Stimulated activated CD8-positive, alpha-beta memory T cell treated with anti-CD3 and anti-CD28 coated beads, Interleukin-12 subunit alpha, Interleukin-12 subunit beta, amount 100 ng/mL, for 24 hours (primary cell): ENCODE results near the gene SLC26A9.
"Not testable (repeated sequence)": the region's sequence is repeated elsewhere in the genome, so short reads cannot be mapped to it uniquely, and the experiment has no call there.

Experiments used
- DNase-seq: peaks from one replicate; pipeline ENCODE4 v3.0.0-alpha.2; 2020; ENCODE audit errors: extremely low read depth

SLC26A9 gene

GRCh38 chr1:205925736-205926135 is 17.5 kb downstream of the SLC26A9 start:
- no peak for DNase-seq

DNA sequence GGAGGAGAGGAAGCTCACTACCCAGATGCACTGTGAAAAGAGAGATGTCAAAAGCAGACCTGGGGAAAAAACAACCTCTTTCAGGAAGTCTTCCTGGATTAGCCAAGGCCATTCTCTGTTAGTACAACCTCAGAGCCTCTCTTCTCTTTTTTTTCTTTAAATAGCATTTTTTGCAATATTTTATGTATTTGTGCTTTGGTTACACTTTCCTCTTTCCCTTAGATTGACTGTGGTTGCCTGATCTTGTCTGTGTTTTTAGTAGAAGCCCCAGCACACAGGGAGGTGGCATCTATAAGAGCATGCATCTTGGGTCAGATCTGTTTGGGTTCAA is 18.8 kb downstream of the SLC26A9 start:
- no peak for DNase-seq

- no peak for DNase-seq
These were observed 19.4 kb downstream of the SLC26A9 start for GRCh38 chr1:205923651-205924459.

DNA sequence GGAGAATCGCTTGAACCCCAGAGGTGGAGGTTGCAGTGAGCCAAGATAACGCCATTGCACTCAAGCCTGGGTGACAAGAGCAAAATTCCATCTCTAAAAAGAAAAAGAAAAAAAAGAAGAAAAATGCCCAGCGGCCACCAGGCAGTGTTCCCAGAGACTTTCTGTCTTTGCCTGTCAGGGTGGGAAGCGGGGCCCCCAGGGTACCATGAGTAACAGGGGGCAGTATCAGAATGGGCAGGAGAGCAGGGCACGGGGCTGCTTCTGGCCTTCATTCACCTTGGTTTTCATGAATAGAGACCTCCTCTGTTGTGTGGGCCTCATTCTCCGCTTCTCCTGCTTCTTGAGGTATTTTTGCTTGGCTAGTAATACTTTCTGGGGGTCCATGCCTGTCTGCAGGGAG is 20.4 kb downstream of the SLC26A9 start:
- DNase-seq = no peak

GRCh38 chr1:205922314-205922713 is 20.9 kb downstream of the SLC26A9 start:
- DNase-seq = no peak

- no peak for DNase-seq
These were observed 21.7 kb downstream of the SLC26A9 start for GRCh38 chr1:205921570-205921909.

DNA sequence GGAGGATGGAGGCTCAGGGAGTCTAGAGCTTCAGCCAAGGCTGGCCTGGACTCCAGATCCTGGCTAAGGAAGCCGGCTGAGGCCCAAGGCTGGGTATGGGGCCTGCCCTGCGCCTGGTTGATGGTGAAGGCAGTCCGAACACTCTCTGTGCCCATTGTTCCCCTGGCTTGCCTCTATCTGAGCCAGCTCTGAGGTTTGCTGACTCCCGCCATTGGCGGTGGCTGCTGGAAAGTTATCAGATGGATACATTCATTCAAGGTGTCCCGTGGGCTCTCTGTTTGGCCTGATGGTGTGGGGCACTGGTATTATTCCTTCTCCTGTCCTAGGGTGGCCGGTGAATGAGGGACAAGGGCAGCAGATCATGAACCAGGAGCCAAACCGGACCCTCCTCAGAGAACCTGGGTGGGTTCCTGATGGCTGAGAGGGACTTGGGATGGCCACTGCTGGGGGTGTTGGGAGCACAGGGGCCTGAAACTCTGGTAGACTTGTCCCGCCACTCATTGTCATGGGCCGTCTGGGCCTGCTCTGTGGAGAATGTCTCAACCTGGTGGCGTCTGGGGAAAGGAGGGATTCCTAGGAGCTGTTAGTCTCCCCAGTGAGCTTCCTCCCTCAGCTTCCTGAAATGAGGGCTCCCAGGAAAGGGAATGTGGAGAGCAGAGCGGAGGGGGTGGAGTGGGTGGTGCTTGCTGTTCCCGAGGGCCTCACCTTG is 22.2 kb downstream of the SLC26A9 start:
- no peak for DNase-seq

DNA sequence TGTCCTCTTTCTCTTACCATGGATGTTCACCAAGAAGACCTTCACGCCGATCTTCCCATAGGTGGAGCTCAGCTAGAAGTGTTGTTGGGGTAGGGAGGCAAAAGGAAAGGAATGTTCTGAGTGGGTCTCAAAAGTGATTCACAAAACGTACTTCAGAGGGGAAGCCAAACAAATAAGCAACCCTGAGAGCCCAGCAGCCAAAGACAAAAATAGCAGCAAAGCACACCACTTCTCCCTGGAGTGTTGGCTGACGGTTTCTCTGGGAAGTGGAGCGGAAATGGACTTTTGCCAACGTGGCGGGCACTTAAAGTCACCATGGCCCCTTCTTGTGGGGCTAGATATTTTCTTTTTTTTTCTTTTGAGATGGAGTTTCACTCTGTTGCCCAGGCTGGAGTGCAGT is 23.1 kb downstream of the SLC26A9 start:
- DNase-seq = no peak

DNA sequence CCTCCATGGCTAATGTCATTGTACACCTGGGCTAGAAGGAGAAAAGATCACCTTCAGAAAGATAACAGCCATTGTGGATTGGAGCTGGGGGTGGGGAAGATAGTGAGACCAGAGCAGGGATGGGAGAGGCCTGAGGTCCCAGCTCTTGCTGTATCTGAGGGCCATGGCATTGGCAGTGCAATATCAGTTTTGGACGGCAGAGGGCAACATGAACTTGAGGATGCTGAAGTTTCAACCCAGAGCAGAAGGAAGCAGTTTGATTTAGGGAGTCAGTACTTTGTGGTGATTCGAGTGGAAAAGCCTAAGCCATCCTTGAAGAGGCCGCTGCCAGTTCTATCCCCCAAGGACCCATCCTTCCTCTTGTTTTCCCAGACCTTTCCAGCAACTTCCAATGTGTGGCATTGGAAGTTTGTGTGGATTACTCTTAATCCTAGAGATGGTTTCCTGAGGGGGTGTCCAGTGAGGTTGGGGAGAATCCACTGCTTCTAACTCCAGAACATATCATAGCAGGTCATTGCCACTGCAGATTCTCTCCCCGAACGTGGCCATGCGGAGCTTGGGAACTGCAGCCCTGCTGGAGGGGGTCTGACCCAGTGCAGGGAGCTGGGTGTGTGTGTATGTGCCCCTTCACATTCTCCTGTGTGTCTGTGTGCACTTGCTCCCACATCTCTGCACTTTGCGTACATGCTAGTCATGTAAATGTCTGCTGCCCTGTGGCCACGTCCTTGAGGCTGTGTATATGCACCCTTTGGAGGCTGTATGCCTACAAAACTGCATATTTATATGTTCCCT is 24.1 kb downstream of the SLC26A9 start:
- DNase-seq = peak; percentile 17

GRCh38 chr1:205917466-205918238 is 25.6 kb downstream of the SLC26A9 start:
- DNase-seq = no peak

DNA sequence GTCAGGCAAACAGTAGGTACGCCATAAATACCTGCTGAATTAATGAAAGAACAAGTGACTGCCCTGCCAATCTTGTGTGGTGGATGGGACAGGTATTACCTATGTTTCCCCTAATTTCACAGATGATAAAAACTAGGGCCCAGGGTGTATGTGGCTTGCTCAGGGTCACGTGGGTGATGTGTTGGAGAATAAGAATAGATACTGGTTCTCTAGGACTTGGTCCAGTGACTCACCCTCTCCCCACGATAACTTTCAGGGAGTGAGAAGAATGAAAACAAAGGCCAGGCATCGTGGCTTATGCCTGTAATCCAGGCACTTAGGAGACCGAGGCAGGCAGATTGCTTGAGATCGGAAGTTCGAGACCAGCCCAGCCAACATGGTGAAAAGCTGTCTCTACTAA is 26.7 kb downstream of the SLC26A9 start:
- no peak for DNase-seq

DNA sequence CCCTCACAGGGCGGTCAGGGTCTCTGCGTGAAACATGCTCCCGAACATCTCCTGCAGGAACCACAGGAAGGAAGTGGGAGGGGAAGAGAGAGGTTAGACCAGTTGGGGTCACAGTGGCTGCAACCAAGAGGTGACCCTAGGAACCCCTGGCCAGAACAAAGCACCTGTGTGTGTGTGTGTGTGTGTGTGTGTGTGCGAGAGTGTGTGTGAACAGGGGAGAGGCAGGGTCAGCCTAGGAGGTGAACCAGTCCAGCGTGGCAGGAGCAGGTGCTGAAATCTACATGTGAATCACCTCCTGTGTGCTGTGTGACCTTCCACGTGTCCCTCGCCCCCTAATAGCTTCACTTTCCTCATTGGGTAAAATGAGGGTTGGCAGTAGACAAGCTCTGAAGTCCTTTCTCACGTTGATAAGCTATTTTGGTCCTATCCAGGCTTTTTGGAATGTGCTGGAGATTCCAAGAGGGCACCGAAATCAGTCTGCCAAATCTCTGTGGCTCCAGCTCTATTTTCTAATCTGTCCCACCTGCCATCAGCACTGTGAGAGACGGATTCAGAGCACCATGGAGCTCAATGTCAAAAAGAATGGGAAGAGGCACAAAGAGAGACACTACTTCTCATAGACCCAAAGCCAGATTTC is 27.8 kb downstream of the SLC26A9 start:
- DNase-seq = no peak

DNA sequence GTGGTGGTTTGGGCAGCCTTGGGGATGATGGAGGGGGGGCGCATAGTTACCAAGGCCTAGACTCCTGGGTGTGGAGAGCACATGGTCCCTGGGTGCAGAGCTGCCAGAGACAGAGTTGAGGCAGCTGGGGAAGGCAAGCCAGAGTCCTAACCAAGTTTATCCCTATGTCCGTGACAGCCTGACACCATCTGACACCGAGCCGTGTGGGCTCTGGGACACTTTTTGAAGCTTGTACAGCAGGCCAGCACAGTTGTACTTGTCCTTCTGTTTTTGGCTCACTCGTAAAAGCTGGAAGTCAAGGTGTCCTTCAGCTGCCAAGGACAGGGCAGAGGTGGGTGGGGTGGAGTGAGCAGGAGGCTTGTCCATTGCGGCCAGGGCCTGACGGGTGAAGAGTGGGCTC is 28.5 kb downstream of the SLC26A9 start:
- DNase-seq = no peak

GRCh38 chr1:205914155-205914507 is 29.1 kb downstream of the SLC26A9 start:
- DNase-seq = no peak

DNA sequence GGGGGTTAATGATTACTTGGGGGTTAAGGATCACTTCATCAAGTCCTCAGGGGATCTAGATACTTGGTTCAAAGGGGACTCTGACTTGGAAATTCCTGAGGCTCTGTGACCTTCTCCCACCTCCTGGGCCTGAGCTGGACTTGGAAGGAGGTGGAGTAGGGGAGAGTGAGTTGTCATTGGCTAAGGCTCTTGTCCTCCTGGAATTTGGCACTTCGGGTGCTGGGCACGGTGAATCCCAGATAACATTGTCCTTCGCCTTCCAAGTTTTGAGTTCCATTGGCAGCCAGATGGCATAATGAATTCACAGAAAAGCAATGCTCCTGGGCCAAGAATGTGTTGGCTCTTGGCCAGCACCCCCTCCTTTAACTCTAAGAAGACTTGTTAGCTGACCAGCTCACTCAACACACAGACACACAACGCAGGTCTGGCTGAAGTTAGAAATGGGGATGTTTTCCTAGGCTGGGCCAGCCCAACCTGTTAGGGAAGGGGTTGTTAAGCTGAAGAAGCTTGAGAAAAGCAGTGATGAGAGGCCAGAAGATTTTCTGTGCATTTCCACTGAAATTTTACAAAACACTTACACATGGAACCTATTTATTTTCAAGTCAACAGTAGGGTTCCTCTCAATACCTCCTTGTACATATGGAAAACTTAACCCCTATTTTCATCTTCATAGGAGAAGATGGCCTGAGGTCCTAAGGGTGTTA is 29.7 kb downstream of the SLC26A9 start:
- no peak for DNase-seq

- no peak for DNase-seq
These were observed 35.5 kb downstream of the SLC26A9 start for GRCh38 chr1:205907794-205908193.

GRCh38 chr1:205905095-205905494 is 38.2 kb downstream of the SLC26A9 start:
- not testable (repeated sequence) for DNase-seq

DNA sequence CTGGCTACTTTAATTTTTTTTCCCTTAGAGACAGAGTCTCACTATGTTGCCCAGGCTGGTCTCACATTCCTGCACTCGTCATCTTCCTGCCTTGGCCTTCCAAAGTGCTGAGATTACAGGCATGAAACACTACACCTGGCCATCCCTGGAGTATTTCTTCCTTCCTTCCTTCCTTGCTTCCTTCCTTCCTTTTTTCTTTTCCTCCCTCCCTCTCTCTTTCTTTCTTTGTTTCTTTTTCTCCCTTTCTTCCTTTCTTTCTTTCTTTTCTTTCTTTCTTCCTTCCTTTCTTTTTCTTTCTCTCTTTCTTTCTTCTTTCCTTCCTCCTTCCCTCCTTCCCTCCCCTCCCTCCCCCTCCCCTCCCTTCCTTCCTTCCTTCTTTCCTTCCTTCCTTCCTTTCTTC is 46.9 kb downstream of the SLC26A9 start:
- no peak for DNase-seq

GRCh38 chr1:205894119-205894518 is 49.1 kb downstream of the SLC26A9 start:
- not testable (repeated sequence) for DNase-seq

DNA sequence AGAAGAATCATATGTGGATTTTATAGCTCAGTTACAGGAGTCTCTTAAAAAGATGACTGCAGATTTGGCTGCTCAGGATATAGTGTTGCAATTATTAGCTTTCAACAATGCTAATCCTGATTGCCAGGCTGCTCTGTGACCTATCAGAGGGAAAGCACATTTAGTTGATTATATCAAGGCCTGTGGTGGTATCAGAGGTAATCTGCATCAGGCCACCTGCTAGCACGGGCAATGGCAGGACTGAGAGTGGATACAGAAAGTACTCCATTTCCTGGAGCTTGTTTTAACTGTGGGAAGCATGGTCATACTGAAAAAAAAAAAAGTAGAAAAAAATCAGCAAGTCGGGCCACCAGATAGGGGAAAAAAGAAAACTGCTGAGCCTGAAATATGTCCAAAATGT is 51.1 kb downstream of the SLC26A9 start:
- DNase-seq = not testable (repeated sequence)

- not testable (repeated sequence) for DNase-seq
These were observed 51.8 kb downstream of the SLC26A9 start for GRCh38 chr1:205891481-205891880.
